Hypothalamus (tissue), 51 donors: Measurements from ENCODE around the gene PLXNA2.

ENCODE experiments used
- DNase-seq, 51 donors: peaks; one replicate each; lab custom pipeline; 2025; lab: John Stamatoyannopoulos, UW

Gene PLXNA2, protein sequence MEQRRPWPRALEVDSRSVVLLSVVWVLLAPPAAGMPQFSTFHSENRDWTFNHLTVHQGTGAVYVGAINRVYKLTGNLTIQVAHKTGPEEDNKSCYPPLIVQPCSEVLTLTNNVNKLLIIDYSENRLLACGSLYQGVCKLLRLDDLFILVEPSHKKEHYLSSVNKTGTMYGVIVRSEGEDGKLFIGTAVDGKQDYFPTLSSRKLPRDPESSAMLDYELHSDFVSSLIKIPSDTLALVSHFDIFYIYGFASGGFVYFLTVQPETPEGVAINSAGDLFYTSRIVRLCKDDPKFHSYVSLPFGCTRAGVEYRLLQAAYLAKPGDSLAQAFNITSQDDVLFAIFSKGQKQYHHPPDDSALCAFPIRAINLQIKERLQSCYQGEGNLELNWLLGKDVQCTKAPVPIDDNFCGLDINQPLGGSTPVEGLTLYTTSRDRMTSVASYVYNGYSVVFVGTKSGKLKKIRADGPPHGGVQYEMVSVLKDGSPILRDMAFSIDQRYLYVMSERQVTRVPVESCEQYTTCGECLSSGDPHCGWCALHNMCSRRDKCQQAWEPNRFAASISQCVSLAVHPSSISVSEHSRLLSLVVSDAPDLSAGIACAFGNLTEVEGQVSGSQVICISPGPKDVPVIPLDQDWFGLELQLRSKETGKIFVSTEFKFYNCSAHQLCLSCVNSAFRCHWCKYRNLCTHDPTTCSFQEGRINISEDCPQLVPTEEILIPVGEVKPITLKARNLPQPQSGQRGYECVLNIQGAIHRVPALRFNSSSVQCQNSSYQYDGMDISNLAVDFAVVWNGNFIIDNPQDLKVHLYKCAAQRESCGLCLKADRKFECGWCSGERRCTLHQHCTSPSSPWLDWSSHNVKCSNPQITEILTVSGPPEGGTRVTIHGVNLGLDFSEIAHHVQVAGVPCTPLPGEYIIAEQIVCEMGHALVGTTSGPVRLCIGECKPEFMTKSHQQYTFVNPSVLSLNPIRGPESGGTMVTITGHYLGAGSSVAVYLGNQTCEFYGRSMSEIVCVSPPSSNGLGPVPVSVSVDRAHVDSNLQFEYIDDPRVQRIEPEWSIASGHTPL (N-terminal part only)

DNA sequence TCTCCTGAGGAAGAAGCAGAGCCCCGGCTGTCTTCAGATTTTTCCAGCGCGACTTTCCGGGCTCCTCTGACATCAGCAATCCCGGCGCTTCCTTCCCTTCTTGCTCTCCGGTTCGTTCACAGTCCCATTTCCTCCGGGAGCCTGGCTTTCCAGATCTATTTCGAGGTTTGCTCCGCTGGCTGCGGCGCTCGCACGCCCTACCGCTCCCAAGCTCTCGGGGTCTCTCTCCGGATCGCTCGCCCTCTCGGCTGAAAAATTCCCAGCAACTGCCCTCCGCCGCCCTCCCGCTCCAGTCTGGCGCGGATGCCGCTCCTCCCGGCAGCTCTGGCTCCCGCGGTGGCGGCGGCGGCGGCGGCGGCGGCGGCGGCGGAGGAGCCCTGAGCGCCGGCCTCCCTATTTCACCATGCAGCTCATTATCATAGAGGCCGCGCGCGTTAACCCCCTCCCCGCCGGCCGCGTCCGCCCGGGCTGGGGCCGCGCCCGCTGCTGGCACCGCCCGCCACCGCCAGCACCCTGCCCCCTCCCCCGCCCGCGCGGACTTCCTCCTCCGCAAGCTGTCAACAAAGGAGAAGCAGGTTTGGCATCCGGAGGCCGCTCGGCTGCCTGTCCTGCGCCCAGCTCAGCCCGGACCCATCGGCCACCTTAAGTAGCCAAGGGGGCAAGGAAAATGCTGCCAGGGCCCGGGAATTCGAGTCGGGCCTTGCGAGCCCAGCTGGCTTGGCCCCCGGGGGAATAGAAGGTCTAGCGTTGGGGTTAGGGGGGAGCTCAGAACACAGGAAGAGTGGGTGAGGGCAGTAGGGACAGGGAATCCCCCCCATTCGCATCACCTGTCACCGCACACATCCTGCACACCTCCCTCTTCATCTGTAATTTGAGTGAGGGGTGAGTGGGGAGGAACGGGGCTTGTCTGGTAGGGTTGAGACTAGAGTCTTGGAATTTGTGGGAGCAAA lies at the start of gene PLXNA2:
PLXNA2 (minus strand) TSS at position 418 of the 950 bp plus-strand sequence. CDS start 26,462 bp downstream, outside the sequence.
- DNase-seq, result peak in 45 of 51 donors; percentile 23 to 79 (median 55)

DNA sequence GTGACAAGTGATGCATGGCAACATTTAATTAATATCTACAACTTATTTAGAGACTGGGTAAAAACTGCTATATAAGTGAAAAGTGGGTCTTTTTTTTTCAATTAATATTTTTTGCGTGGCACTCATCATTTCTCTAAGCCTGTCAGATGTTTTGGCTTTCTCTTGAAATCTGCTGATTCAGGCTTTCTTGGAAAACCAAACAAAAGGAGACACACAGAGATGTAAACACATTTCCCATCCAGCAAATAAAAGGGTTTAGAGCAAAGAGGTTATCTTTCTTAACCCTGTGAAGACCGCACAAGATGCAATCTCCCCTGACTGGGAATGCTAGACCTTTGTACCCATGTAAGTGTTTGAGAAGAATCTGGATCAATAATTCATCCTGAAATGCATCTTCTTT lies 48.7 kb upstream of the PLXNA2 start:
- no peak for DNase-seq

DNA sequence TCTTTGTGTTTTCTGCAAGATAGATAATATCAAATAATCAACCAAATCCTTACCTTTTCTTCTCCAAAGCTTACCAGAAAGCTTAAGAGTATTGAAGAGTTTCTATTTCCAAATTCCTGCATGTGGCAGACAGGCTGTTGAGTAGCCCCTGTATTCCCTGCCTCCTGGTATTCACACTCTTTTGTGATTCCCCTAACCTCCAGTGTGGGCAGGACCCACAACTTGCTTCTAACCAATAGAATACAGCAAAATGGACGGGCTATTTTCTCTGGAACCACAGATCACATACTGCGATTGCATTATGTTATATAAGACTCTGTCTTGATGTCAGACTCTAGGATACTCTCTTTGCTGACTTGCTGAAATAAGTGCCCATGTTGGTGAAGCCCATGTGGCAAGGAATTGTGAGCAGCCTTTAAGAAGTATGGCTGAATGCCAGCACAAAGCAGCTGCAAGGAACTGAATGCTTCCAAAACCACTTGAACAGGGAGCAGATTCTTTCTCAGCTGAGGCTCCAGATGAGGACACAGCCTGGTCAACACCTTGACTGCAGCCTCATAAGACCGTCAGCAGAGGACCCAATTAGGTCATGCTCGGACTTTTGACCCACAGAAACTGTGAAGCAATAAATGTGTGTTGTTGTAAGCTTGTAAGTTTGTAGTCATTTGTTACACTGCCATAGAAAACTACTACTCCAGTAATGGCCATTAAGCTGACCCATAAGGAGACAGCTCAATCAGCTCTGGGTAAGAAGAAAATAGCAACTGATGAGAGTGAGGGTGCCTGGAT lies 47.9 kb upstream of the PLXNA2 start:
- no peak for DNase-seq

DNA sequence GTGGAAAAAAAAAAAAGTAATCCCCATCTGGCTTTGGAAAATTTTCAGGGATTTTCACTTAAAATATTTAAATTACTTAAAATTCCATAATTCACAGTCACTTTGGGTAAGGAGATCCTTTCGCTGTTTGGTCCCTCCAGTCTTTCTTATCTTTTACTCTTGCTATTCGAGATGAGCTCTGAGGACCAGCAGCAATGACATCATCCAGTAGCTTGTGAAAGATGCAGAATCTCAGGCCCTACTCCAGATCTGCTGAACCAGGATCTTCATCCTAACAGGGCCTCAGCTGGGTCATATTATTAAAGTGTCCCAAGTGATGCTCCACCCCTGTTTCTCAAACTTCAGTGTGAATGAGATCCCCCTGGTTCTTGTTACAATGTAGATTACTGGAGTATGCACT lies 46.9 kb upstream of the PLXNA2 start:
- DNase-seq, result no peak

DNA sequence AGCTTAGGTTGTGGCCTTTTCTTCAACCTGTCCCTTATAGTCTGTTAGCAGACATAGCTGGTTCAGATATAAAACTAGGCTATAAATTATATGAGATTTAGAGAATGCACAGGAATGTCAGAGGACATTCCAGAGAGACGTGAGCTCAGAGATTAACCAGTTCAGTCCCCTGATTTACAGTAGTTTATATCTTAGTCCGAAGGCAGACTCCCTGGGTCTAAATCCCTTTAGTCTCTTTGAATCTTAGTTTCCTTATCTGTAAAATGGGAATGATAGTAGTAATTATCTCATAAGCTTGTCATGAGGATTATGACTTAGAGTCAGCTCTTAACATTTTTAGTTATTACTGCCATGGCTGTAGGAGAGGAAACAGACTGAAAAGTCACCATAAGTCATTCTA lies 45.5 kb upstream of the PLXNA2 start:
- DNase-seq, result no peak

DNA sequence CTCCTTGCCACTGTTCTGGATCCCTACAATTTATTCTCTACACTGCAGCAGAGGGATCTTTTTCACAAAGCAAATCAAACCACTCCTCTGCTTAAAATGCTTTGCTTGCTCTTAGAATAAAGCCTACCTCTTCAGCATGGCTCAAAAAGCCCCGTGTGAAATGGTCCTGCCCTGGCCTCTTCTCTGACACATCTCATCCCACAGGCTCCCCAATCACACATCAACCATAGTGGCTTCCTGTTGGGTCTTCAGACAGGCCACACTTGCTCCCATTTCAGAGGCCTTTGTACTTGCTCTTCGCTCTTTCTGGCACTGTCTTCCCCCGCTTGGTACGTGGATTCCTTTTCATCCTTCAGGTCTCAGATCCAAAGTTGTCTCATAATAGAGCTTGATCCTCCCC lies 44.3 kb upstream of the PLXNA2 start:
- no peak for DNase-seq

DNA sequence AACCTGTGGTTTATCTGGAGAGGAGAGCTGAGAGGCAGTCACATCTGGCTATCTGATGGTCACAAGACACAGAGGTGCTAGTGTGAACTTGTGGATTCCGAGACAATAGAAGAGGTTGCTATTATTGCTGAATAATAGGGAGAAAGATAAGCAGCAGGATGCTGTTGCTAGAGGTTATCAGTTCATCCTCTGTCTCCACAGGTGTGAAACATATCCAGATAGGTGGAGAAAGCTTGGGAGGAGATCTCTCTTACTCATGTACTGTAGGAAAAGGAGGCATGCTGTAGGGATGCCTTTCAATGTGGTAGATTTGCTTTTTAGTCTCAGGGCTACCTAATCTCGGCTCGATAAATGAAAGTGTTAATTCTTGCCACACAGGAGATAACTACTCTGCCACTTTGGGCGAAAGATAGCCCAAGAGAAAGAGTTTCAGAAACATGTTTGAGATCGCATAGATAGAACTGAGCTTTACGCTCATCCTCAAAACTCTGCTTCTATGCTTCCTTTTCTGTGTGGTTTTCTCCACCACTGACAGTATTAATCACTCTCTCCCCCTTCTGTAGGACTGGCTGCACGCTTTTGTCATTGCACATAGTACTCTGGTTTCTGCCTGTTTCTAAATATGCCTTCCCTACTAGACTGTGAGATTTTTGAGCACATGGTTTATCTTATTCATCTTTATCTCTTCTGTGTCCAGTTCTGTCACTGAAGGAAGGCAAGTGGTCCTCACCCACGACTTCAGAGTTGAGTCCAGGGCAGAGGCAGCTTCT lies 36.7 kb upstream of the PLXNA2 start:
- DNase-seq, result no peak

DNA sequence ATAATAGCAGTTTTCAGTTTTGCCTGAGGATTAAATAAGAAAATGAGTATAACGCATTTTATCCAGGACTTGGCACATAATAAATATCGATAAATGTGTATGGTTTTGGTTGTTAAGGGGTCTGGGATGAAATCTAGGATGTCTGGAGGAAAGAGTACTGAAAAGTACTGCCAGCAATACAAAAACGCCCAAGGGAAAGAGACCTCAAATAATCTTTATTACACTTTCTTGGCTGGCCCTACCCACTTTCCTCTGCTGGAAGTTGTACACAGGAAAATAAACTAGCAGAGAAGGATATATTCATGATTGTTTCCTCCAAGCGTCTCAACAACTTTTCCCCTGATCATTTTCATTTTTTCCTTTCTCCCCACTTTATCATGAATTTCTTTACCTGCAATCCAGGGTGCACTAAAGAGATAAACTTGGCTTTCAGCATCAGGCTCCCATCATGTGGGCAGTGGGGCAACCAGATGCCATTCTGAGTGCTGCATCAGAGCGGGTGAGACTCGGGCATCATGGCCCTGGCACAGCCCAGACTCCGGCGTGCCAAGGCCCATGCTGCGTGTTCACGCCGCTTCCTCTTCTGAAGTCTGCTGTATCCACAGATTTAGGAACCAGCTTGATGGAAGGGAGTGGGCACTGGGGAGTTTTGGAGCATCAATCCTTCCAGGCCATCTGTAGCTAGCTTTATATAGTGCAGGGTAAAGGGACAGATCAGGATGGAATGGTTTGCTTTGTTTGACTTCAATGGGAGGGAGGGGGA lies 35.8 kb upstream of the PLXNA2 start:
- DNase-seq, result no peak

DNA sequence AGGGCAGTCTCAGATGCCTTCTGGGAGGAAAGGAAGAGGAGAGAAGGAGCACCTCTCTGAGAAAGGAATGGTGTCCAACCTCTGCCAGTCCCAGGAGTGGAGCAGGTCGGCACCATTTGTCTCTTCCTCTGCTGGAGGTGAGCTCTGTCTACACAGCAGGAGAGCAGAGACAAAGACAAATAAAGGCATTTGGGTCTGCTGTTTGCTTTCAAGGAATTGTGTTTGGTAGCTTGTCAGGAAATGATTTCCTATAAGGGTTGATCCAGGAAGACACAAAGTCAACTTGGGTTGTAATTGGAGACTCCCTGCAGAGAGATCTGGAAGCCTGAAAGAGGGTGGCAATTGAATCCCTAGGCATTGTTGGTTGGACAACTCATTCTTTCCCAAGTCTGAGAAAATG lies 34.5 kb upstream of the PLXNA2 start:
- no peak for DNase-seq

DNA sequence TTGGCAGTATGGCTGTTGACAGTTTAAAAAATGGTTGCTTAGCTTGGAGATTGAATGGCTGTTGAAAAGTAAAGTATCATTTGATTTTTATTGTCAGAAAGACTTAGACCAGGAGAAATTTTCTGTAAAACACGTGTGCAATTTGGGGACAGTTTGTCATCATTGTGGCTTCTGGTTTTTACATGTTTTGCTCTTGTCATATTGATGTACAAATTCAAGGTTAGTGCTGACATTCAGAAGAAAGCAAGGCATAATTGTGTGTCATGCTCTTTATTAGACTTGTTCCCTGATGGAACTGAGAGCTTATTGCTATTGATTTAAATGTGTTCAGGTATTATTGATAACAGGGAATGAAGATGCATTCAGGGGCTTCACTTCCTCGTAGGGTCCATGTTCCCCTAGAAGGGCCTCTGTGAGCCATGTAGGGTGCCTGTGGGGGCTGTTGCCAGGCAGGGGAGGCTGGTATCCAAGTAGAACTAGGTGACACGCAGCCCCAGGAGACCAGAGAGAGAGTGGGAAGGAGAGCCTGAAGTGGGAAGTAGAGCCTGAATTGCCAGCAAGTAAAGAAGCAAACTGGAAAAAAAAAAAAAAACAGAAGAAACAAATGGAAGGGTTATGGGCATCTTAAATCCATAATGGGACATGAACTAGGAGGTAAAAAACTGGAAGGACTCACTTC lies 32.7 kb upstream of the PLXNA2 start:
- no peak for DNase-seq

DNA sequence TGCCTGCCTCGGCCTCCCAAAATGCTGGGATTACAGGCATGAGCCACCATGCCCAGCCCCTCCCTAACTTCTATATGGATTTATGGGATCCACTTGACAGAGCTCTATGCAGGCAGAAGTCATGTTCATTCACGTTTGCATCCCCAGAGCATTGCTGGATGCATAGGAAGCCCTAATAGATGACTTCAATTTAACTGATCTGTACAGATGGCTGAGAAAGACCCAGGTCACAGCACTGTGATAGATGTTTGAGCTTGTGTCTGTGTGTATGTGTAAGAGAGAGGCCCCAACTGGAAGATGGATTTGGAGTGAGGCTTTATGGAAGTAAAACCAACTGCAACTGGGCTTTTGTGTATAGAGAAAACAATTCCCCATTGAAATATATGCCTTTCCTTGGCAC lies 30.9 kb upstream of the PLXNA2 start:
- no peak for DNase-seq

DNA sequence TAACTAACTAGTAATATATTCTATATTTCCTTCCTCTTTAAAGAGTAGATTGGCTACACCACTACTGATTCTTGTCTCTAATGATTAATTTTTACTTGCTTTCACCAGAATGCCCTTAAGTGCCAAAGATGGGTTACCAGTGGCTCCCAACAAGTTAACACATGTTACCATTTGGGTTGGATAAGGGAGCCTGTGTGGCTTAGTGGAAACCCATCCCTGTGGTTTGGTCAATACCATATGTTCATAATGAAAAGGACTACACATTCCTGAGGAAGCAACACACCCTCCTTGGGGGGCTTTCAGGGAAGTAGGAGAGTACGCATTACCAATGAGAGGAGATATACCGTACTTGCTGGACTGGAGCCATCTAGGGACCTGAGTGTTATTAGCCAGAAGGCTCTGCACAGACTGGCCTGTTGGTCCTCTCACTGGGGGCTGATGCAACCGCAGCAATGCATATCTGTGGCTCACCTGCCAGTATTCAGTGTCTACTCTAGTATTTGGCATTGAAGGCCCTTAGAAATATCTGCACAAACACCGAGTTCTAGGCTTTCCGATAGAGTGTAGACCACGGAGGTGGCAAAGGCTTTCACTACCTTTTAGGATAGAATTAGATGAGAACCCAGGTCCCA lies 29.3 kb upstream of the PLXNA2 start:
- DNase-seq, result no peak

DNA sequence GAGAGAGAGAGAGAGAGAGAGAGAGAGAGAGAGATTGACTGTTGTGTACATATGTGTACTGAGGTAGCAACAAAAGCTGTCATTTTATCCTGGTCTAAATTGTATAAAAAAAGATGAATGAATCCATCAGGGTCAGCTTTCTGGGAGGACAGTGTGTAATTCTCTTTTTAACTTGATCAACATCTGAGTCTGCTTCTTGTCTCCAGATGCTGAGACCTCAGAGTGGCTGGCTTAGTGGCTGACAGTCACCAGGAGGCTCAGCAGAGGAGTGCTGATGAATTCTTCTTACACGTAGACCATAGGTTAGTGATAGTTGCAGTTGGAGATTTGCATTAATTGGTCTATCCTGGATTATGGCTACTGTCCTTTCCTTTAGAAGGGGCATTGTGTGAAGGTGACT lies 28.5 kb upstream of the PLXNA2 start:
- DNase-seq, result no peak

DNA sequence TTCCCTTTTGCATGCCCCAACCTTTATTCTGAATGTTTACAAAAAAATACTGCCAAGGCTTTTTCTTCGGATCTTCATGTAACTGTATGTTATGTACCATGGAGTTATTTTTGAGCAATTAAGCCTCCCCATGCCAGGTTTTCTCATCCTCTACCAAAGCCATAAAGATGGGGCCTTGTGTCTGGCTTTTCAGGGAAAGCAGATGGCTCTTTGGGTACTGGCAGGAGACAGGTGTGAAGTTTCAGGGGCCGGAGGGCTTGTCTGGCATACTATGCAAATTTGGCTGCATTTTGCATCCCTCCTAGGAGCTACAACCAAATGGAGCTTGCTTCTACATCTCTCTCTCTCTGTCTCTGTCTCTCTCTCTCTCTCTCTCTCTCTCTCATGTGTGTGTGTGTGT lies 28.1 kb upstream of the PLXNA2 start:
- DNase-seq, result no peak

DNA sequence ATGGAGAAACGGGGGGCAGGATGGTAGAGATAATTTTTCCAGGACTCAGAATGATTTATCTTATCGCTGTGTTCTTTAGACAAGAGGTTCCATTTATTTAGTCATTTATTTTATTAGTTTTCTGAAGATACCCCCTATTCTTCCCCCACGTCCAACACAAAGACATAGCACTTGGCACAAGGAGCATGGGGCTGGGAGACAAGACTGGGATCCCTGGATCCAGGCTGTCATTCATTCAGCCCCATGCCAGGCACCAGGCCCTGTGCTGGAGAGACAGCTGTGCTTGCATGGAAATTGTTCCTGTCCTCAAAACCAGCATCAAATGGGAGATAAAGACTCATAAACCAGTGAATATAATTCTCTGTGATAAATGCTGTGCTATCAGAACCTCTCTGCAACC lies 27.1 kb upstream of the PLXNA2 start:
- DNase-seq, result no peak

DNA sequence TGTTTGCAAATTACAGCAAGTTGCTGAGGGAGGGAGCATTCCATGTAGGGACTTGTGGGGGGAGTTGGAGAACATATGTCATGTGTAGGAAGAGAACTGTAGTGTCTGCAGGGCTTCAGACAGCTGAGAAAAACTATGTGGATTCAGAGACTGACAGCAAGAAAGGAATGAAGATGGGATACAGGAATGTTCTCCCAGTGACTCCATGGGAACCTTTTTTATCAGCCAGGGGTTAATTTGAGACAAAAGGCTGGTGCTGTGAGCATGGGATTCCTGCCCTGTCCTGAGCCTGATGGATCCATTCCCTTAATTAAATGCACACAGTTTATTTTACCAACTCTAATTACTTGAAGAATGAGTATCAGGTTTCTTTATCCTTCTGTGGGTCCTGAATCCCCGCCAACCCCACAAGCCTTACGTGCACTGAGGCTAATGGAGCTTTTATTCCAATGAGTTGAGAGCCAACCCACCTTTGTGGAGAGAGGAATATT lies 26.5 kb upstream of the PLXNA2 start:
- DNase-seq, result no peak

DNA sequence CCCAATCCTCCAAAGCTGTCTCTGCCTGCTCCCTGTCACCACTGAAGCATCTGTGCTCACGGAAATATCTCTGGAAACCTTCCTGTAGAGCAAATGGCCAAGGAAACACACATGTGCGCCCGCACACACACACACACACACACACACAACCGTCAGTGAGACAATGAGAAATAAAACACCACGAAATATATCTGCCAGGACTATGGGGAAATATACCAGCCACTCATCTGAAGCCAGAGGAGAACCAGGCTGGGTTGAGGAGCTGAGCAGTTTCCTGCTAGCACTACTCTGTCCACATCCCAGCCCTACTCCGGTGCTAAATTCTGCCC lies 25.1 kb upstream of the PLXNA2 start:
- DNase-seq, result no peak
